GM23338 (cell line): ENCODE results near the gene CAMTA1.

Experiments used
- CTCF ChIP-seq, 2 experiments: fragments of 200-600 bp in 1 of 2; sonication (generic) in 1 of 2; conservative IDR thresholded peaks; 2 replicates each; pipeline versions ENCODE4 v1.5.1 to v1.6.1; 2016 to 2017; ENCODE audit warnings: antibody characterized with exemption in 2 of 2, low read depth in 2 of 2, mild to moderate bottlenecking in 2 of 2, moderate library complexity in 1 of 2
- EZH2 ChIP-seq: fragments of 200-600 bp; sonication (generic); IDR thresholded peaks from one replicate; pipeline ENCODE4 v1.8.0; 2017; ENCODE audit warnings: antibody characterized with exemption, mild to moderate bottlenecking, low read depth; ENCODE audit not compliant: unreplicated experiment
- POLR2AphosphoS5 ChIP-seq: IDR thresholded peaks from 2 replicates; pipeline ENCODE4 v1.6.1; 2016; ENCODE audit warnings: antibody characterized with exemption, low read depth

DNA sequence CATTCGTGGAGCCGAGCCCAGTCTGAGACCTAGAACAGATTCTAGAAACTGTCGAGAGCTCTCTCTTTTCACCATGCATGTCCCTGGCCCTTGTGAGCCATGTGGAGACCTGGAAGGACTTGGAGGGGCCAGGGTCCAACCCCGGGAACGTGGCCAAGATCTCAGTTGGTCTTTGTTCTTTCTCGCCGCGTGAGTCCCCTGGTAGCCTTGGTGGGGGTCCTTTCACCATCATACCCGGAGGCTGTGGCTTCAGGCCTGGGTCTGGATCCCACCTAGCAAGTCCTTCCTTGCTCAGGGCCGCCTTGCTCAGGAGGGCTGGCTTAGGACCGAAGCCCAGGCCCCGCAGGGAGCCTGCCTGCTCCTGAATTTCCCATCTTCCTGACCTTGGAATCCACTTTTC, 168.0 kb downstream of the CAMTA1 start:
- no peak for TF ChIP-seq POLR2AphosphoS5
- TF ChIP-seq CTCF (conservative IDR thresholded peaks at IDR 0.05; ENCODE audit: low read depth in 2 of 2): no peak
- TF ChIP-seq EZH2: no peak
